Uterus (tissue), 4 donors: ENCODE data around the gene COL18A1. TPM values are rescaled to one million over a fixed set of nuclear protein-coding genes. Genes with fewer than 3 reads are reported as not detected.

Experiments used
- DNase-seq, 2 donors: peaks; one replicate each; pipeline ENCODE4 v3.0.0-alpha.2; 2019 to 2020
- H3K27ac ChIP-seq, 2 donors: fragments of 200-600 bp; sonication (generic); 1 replicate in 1 of 2; 2 replicates in 1 of 2; pipeline ENCODE4 v1.5.1; 2016 to 2018
- H3K27me3 ChIP-seq, 2 donors: fragments of 200-600 bp; sonication (generic); one replicate each; pipeline ENCODE4 v1.5.1; 2018 to 2019; ENCODE audit warnings: control low read depth in 1 of 2
- H3K36me3 ChIP-seq, 2 donors: fragments of 200-600 bp; sonication (generic); one replicate each; pipeline ENCODE4 v1.5.1; 2019; ENCODE audit warnings: control low read depth in 1 of 2
- H3K4me1 ChIP-seq, 2 donors: fragments of 200-600 bp; sonication (generic); one replicate each; pipeline ENCODE4 v1.5.1; 2018 to 2019; ENCODE audit warnings: control low read depth in 1 of 2
- H3K4me3 ChIP-seq, 2 donors: fragments of 200-600 bp; sonication (generic); 1 replicate in 1 of 2; 2 replicates in 1 of 2; pipeline ENCODE4 v1.5.1; 2018 to 2019; ENCODE audit warnings: mild to moderate bottlenecking in 1 of 2
- H3K9me3 ChIP-seq, 2 donors: fragments of 200-600 bp; sonication (generic); one replicate each; pipeline ENCODE4 v1.5.1; 2019; ENCODE audit warnings: control low read depth in 1 of 2
- CTCF ChIP-seq, 4 experiments: fragments of 200-600 bp in 2 of 4; fragments of 450-650 bp in 2 of 4; sonication (generic) in 2 of 4; IDR thresholded peaks; one replicate each; pipeline ENCODE4 v1.5.1; 2016 to 2019; ENCODE audit warnings: antibody characterized with exemption in 4 of 4, mild to moderate bottlenecking in 2 of 4, moderate library complexity in 1 of 4
- POLR2A ChIP-seq, 2 donors: fragments of 450-650 bp; IDR thresholded peaks; one replicate each; pipeline ENCODE4 v1.6.1; 2016; ENCODE audit warnings: antibody characterized with exemption in 2 of 2, mild to moderate bottlenecking in 1 of 2, moderate library complexity in 1 of 2
- intact Hi-C: fragments of 100-400 bp; cut with DNase I; formaldehyde crosslinking; loops from one replicate; pipeline ENCODE4 v1.15.1; 2023; ENCODE audit warnings: low total_unique reads
- total RNA-seq, 4 donors: library from RNA; depleted of rRNA in 3 of 4; stranded (reverse); fragments of >200 nt in 3 of 4; gene quantifications; one replicate each; pipeline versions ENCODE4 v1.1.0 to v1.2.4, GENCODE V29; 2014 to 2023
- donor health status: DM: yes; HTN: yes; CAD: no.

Gene COL18A1
- total RNA-seq, 4 donors from 2014 or later = 73.0 to 223 (median 152) TPM

GRCh38 chr21:45461806-45462341 is 56.9 kb downstream of the COL18A1 start:
- TF ChIP-seq CTCF (IDR thresholded peaks at IDR 0.05) (no peak), POLR2A (IDR thresholded peaks at IDR 0.05) (no peak)
- H3K27ac ChIP-seq = no peak overlapping the region
- no peaks in the 10 kb centered on the region for H3K27me3 ChIP-seq
- intact Hi-C loops = no loop called here
- H3K4me1 ChIP-seq = no peaks in the 10 kb centered on the region
- H3K36me3 ChIP-seq = no peaks in the 10 kb centered on the region
- no peak overlapping the region for H3K4me3 ChIP-seq
- no peaks in the 10 kb centered on the region for H3K9me3 ChIP-seq
- no peak for DNase-seq

GRCh38 chr21:45463871-45464270 is 58.9 kb downstream of the COL18A1 start:
- intact Hi-C loops = no loop called here
- Histone ChIP-seq H3K27me3 (no peaks in the 10 kb centered on the region), H3K36me3 (no peaks in the 10 kb centered on the region), H3K9me3 (no peaks in the 10 kb centered on the region), H3K4me3 (no peak overlapping the region), H3K27ac (no peak overlapping the region), H3K4me1 (no peaks in the 10 kb centered on the region)
- TF ChIP-seq CTCF (IDR thresholded peaks at IDR 0.05) (no peak), POLR2A (IDR thresholded peaks at IDR 0.05) (no peak)
- no peak for DNase-seq

- no peaks in the 10 kb centered on the region for H3K9me3 ChIP-seq
- no peak overlapping the region for H3K27ac ChIP-seq
- no peaks in the 10 kb centered on the region for H3K36me3 ChIP-seq
- H3K27me3 ChIP-seq = no peaks in the 10 kb centered on the region
- no peak for TF ChIP-seq POLR2A (IDR thresholded peaks at IDR 0.05)
- intact Hi-C loops = no loop called here
- DNase-seq = no peak
- no peak overlapping the region for H3K4me3 ChIP-seq
- no peaks in the 10 kb centered on the region for H3K4me1 ChIP-seq
These were observed 59.3 kb downstream of the COL18A1 start for GRCh38 chr21:45464309-45464708.

GRCh38 chr21:45465105-45465504 is 60.1 kb downstream of the COL18A1 start:
- intact Hi-C loops = no loop called here
- TF ChIP-seq POLR2A (IDR thresholded peaks at IDR 0.05) = no peak
- TF ChIP-seq CTCF (IDR thresholded peaks at IDR 0.05) = no peak
- no peaks in the 10 kb centered on the region for H3K36me3 ChIP-seq
- peaks cover 0 to 4% of the 10 kb centered on the region in 2 donors for H3K4me1 ChIP-seq
- no peaks in the 10 kb centered on the region for H3K9me3 ChIP-seq
- no peak overlapping the region for H3K27ac ChIP-seq
- H3K4me3 ChIP-seq = no peak overlapping the region
- DNase-seq = no peak
- H3K27me3 ChIP-seq = no peaks in the 10 kb centered on the region

- Histone ChIP-seq H3K4me3 (no peak overlapping the region), H3K4me1 (peaks cover 0 to 8% of the 10 kb centered on the region in 2 donors), H3K36me3 (no peaks in the 10 kb centered on the region), H3K27ac (no peak overlapping the region), H3K9me3 (no peaks in the 10 kb centered on the region), H3K27me3 (no peaks in the 10 kb centered on the region)
- intact Hi-C loops = no loop called here
- no peak for DNase-seq
- no peak for TF ChIP-seq CTCF (IDR thresholded peaks at IDR 0.05)
- TF ChIP-seq POLR2A (IDR thresholded peaks at IDR 0.05) = no peak
These were observed 60.8 kb downstream of the COL18A1 start for GRCh38 chr21:45465611-45466329.
